Measurements from ENCODE around the gene CLCN4.

DNA sequence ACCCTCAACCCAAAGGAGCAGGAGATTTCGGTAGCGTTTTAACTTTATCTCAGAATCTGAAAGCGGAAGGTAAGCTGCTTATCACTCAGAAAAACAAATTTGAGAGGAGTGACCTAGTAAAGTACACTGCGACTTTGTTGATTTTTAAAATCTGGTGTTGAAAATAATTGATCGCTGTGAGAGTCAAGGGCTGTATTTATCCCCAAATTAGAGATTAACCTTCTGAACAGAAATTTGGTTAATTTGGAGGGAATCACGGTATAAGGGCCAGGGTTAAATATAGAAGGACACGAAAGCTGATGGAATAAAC is 212 bp downstream of the CLCN4 start:
- TF ChIP-seq TAF1 (IDR thresholded peaks at IDR 0.05; ENCODE audit: low read depth, low read length): no peak
- no peak for TF ChIP-seq SPI1 (IDR thresholded peaks at IDR 0.05; ENCODE audit: low read depth, low read length)
- no peak for TF ChIP-seq POLR2A (IDR thresholded peaks at IDR 0.05; ENCODE audit: low read depth, low read length)
- no peak for TF ChIP-seq POLR2AphosphoS5 (IDR thresholded peaks at IDR 0.05; ENCODE audit: low read depth, low read length)
- TF ChIP-seq PAX5 (IDR thresholded peaks at IDR 0.05; ENCODE audit: insufficient read depth, low read length, severe bottlenecking): no peak
